ENCODE data around the gene ZNF438. TPM values are rescaled to one million over a fixed set of nuclear protein-coding genes. Genes with fewer than 3 reads are reported as not detected.
A peak's percentile ranks its signal among the peaks of the same experiment; 100 is the strongest.

ZNF438 gene
- total RNA-seq, 1 donor from 2014 or later, result 2.4 TPM

DNA sequence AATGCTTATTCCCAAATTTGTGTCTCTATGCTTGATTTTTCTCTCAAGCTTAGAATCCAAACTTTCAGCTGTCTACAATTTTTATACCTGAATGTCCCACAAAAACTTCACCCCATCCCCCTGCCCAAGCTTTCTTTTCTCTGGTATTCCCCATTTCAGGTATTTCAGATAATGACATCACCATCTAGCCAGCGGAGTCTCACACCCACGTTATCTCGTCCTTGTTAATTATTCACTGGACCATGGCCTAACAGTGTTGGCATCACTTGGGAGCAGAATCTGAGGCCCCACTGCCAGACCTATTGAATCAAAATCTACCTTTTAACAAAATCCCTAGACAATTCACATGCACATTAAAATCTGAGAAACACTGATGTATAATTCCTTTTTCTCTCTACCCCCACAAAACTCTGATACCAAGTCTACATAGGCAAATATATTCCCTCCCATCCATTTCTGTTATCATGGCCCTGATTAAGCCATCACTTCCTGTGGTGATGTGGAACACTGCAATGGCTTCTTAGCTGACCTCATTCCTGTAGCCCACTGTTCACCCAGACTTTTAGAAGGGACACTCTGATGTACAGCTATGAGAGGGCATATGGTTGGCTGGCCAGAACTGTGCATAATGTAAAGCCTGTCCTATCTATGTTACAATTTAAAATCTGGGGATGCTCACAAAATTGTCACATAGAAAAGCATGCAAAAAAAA lies 31.4 kb downstream of the ZNF438 start:
- Mint-ChIP-seq H3K27ac (no peak overlapping the region), H3K4me1 (ENCODE audit: low read depth) (peaks cover 46% of the 10 kb centered on the region)

DNA sequence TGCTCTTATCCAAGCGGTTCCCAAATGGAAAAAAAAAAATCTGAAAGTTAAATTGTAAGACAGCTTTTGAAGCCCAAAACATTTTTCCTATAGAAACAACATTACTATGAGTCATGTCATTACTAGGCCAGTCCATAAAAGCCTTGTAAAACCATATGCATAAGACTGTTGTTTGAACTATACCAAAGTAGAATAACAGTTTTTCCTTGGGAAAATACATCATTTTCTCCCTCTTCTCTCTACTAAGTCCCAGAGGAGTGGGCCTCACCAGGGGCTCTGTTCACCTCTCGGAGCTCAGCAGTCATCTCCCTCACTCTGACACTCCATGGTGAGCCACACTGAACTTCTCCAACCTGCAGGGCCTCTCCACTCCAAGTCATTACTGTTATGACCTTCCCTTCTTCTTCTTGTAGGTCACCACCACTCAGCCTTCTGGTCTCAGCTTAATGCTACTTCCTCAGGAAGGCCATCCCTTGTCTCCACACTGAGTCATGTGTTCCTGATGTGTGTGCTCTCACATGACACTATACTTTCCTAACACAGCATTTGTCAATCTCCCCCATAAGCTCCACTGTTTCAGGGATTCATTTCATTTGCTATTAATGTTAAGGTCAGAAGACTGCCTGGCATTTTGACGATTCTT lies 32.5 kb downstream of the ZNF438 start:
- no peaks in the 10 kb centered on the region for H3K27me3 Mint-ChIP-seq (ENCODE audit: insufficient read depth)
- no peak for DNase-seq (ENCODE audit: low spot score)
- H3K4me3 Mint-ChIP-seq, result peak overlapping the region; percentile 77
- H3K4me1 Mint-ChIP-seq (ENCODE audit: low read depth), result peaks cover 35% of the 10 kb centered on the region
- intact Hi-C loops (cut with micrococcal nuclease), result loop anchor here (1.0 to 2.0 kb wide), 4 partner anchors 8 to 320 kb away; partner anchors contain the start of genes ZEB1 and ZNF438
- peaks cover 24% of the 10 kb centered on the region for H3K9me3 Mint-ChIP-seq
- H3K27ac Mint-ChIP-seq, result peak overlapping the region; percentile 88
- peaks cover 17% of the 10 kb centered on the region for H3K36me3 Mint-ChIP-seq (ENCODE audit: low read depth)

More for the DNA sequence above, 31.4 kb downstream of the ZNF438 start:
- Mint-ChIP-seq H3K36me3 (ENCODE audit: low read depth) (peaks cover 14% of the 10 kb centered on the region), H3K27me3 (ENCODE audit: insufficient read depth) (no peaks in the 10 kb centered on the region), H3K9me3 (peaks cover 17% of the 10 kb centered on the region), H3K4me3 (no peak overlapping the region)
- DNase-seq (ENCODE audit: low spot score), result no peak
- intact Hi-C loops (cut with micrococcal nuclease), result no loop called here

DNA sequence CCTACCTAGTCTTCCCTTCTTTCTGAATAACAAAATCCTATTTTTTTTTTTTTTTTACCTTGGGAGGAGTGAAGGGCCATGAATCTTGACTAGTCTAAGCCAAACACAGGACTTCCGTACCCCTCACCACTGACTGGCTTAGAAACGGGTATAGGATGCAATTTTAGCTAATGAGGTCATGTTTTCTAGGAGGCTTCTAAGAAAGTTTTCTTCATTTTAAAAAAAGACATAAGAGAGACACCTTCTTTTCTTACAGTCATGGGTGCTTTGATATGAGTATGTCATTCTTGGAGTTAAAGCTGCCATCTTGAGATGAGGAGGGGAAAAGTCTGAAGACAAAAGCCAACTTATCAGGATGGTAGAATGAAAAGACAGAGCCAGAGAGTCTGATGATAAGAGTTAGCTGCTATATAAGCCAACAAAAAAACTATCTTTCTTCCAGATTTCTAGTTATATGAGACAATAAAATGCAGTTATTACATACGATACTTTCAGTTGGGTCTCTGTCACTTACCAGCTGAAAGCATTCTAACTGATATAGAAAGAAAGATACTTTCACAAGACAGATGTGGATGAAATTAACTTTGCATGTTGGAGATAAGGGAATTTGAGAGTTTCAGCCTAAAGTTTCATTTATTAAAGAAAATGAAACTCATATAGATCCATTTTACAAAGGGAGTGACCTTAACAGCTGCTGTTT lies 34.0 kb downstream of the ZNF438 start:
- intact Hi-C loops (cut with micrococcal nuclease), result loop anchor here (1.0 to 2.0 kb wide), 3 partner anchors 11 to 321 kb away; partner anchors contain the start of gene ZEB1
- no peak for DNase-seq (ENCODE audit: low spot score)
- peaks cover 28% of the 10 kb centered on the region for H3K9me3 Mint-ChIP-seq

DNA sequence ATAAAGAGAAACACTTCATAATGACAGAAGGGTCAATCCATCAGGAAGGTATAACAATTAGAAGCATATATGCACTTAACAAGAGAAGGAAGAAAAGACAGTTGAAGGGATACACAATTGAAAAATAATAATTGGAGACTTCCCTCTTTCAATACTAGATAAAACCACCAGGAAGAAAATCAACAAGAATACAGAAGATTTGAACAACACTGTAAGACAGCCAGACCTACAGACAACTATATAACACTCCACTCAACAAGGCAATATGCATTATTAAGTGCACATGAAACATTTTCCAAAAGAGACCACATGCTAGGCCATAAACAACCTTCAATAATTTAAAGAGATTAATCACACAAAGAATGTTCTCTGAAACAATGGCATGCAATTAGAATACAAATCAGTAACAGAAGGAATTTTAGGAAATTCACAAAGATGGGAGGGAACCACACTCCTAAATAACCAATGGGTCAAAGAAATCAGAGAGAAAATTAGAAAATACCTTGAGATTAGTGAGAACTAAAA lies 35.1 kb downstream of the ZNF438 start:
- H3K27ac Mint-ChIP-seq, result no peak overlapping the region
- no peaks in the 10 kb centered on the region for H3K27me3 Mint-ChIP-seq (ENCODE audit: insufficient read depth)
- peaks cover 37% of the 10 kb centered on the region for H3K4me1 Mint-ChIP-seq (ENCODE audit: low read depth)
- intact Hi-C loops (cut with micrococcal nuclease), result no loop called here
- peaks cover 30% of the 10 kb centered on the region for H3K9me3 Mint-ChIP-seq
- H3K4me3 Mint-ChIP-seq, result no peak overlapping the region
- H3K36me3 Mint-ChIP-seq (ENCODE audit: low read depth), result peaks cover 22% of the 10 kb centered on the region
- DNase-seq (ENCODE audit: low spot score), result no peak

More for the DNA sequence above, 34.0 kb downstream of the ZNF438 start:
- H3K27ac Mint-ChIP-seq, result peak overlapping the region; percentile 59
- H3K27me3 Mint-ChIP-seq (ENCODE audit: insufficient read depth), result no peaks in the 10 kb centered on the region
- H3K36me3 Mint-ChIP-seq (ENCODE audit: low read depth), result peaks cover 21% of the 10 kb centered on the region
- H3K4me1 Mint-ChIP-seq (ENCODE audit: low read depth), result peaks cover 32% of the 10 kb centered on the region
- peak overlapping the region; percentile 29 for H3K4me3 Mint-ChIP-seq

DNA sequence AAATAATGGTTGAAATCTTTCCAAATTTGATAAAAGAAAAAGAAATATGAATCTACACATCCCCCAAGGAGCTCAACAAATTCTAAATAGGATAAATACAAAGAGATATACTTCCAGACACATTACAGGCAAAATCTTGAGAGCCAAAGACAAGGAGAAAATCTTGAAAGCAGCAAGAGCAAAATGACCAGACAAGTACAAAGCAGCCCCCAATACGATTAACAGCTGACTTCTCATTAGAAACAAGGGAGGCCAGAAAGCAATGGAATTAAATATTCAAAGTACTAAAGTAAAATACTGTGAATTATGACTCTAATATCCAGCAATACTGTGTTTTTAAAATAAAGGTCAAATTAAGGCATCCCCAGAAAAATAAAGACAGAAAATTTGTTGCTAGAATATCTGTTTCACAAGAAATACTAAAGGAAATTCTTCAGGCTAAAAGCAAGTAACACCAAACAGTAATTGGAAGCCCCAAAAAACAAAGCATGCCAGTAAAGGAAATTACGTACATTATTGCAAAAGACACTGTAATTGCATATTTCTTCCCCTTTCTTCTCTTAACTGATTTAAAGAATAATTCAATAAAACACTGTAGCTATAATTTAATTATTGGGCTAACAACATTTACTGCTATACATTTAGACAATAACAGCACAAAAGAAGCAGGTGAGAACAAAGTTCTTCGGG lies 36.4 kb downstream of the ZNF438 start:
- Mint-ChIP-seq H3K4me3 (no peak overlapping the region), H3K27me3 (ENCODE audit: insufficient read depth) (no peaks in the 10 kb centered on the region), H3K27ac (no peak overlapping the region), H3K36me3 (ENCODE audit: low read depth) (peaks cover 19% of the 10 kb centered on the region), H3K9me3 (peaks cover 30% of the 10 kb centered on the region), H3K4me1 (ENCODE audit: low read depth) (peaks cover 33% of the 10 kb centered on the region)
- no peak for DNase-seq (ENCODE audit: low spot score)
- intact Hi-C loops (cut with micrococcal nuclease), result no loop called here

DNA sequence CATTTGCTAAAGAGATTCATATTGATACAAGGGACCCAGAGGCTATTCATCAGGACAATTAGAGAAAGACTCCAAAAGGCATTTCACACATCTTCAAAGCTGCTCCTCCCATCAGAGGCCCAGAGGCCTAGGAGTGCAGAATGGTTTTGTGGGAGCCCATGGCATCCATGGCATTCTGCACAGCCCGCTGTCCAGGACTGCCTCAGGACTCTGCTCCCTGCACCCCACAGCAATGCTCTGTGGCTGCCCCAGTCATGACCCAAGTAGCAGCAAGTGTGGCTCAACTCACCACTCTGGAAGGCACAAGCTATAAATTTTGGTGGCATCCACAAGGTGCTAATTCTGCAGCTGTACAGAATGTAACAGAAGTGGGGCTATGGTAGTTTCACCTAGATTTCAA lies 38.5 kb downstream of the ZNF438 start:
- Mint-ChIP-seq H3K36me3 (ENCODE audit: low read depth) (peaks cover 19% of the 10 kb centered on the region), H3K27me3 (ENCODE audit: insufficient read depth) (no peaks in the 10 kb centered on the region), H3K4me3 (no peak overlapping the region), H3K4me1 (ENCODE audit: low read depth) (peaks cover 18% of the 10 kb centered on the region), H3K27ac (no peak overlapping the region), H3K9me3 (peaks cover 30% of the 10 kb centered on the region)
- DNase-seq (ENCODE audit: low spot score), result no peak
- intact Hi-C loops (cut with micrococcal nuclease), result no loop called here

DNA sequence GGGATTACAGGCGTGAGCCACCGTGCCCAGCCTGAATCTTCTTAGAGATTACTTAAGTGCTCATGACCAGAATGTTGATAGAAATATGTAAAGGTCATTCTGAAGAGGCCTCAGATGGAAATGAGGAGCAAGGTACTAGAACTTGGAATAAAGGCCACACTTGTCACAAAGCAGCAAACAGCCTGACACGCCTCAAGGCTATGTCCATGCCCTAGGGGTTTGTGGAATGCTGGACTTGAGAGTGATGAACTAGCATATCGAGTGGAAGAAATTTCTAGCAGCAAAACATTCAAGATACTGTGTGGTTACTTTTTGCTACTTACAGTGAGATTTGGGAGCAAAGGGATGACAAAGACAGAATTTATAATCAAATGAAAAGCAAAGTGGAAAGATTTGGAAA lies 39.0 kb downstream of the ZNF438 start:
- no peak for DNase-seq (ENCODE audit: low spot score)
- H3K36me3 Mint-ChIP-seq (ENCODE audit: low read depth), result peaks cover 19% of the 10 kb centered on the region
- no peaks in the 10 kb centered on the region for H3K27me3 Mint-ChIP-seq (ENCODE audit: insufficient read depth)
- H3K9me3 Mint-ChIP-seq, result peaks cover 30% of the 10 kb centered on the region
- H3K27ac Mint-ChIP-seq, result no peak overlapping the region
- peaks cover 15% of the 10 kb centered on the region for H3K4me1 Mint-ChIP-seq (ENCODE audit: low read depth)
- no peak overlapping the region for H3K4me3 Mint-ChIP-seq
- intact Hi-C loops (cut with micrococcal nuclease), result no loop called here

DNA sequence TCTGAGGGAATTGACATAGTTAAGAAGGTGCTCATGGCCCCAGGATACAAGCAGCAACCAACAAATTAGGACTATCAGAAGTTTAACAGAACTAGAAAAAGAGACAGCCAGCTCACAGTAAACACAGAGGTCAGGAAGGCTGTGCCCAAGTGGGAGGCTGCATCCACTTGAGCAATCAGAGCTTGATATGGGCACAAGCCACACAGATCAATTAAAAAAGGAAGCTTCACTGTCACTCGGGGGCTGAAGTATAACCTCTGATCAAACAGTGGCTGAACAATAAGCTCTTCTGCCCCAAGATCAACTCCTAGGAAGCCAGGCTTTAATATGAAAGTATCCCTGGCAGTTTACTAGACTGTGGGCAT lies 40.0 kb downstream of the ZNF438 start:
- Mint-ChIP-seq H3K36me3 (ENCODE audit: low read depth) (peaks cover 19% of the 10 kb centered on the region), H3K4me3 (no peak overlapping the region), H3K27me3 (ENCODE audit: insufficient read depth) (no peaks in the 10 kb centered on the region), H3K4me1 (ENCODE audit: low read depth) (peaks cover 12% of the 10 kb centered on the region), H3K27ac (peak overlapping the region; percentile 13), H3K9me3 (peaks cover 26% of the 10 kb centered on the region)
- intact Hi-C loops (cut with micrococcal nuclease), result no loop called here
- DNase-seq (ENCODE audit: low spot score), result no peak

DNA sequence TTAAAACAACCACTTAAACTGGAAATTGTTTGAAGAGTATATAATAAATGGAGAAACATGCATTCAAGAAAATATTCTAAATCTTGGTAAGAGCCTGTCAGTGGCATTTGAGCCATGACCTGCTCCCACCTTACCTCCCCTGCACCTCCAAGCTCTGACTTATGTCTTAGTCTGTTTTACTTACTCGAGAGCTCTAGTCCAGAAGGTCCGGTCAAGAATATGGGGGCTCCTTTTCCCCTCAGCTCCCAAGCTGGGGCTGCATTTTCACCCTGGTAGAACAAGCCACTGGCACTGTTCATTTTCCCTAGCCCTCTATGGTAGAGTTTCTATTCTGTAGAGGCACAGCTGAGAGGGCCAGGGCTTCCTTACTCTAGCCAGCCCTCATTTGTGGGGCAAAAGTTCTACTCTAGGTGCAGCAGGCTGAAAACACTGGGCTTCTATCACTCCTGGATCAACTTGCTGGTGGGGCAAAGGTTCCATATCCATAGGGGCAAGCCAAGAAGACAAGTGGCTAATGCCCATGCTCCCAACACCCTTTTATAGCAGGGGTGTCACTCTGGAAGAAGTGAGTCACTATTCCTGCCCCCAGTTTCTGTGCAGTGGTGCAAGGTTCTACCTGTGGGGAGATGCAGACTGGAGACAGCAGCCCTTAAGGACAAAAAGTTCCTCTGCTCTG lies 40.6 kb downstream of the ZNF438 start:
- H3K36me3 Mint-ChIP-seq (ENCODE audit: low read depth), result peaks cover 19% of the 10 kb centered on the region
- no peak for DNase-seq (ENCODE audit: low spot score)
- intact Hi-C loops (cut with micrococcal nuclease), result no loop called here
- H3K27me3 Mint-ChIP-seq (ENCODE audit: insufficient read depth), result no peaks in the 10 kb centered on the region
- H3K4me3 Mint-ChIP-seq, result no peak overlapping the region
- H3K4me1 Mint-ChIP-seq (ENCODE audit: low read depth), result peaks cover 15% of the 10 kb centered on the region
- H3K9me3 Mint-ChIP-seq, result peaks cover 21% of the 10 kb centered on the region
- H3K27ac Mint-ChIP-seq, result peak overlapping the region; percentile 13

DNA sequence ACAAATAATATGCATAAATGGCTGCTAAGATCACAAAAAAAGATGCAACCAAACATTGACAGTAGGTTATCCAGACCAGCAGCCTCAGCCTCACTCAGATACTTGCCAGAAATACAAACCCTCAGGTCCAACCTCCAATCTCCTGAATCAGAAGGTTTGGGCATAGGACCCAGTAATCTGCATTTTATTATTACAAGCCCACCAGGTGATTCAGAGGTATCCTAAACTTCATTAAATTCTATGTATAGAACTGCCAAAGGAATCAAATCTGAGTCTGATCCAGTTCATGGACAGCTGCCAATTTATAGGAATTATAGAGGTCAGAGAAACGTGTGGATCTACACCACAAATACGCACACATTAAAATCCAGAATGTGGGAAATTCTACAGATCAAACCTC lies 41.3 kb downstream of the ZNF438 start:
- intact Hi-C loops (cut with micrococcal nuclease), result no loop called here
- Mint-ChIP-seq H3K36me3 (ENCODE audit: low read depth) (peaks cover 15% of the 10 kb centered on the region), H3K27ac (no peak overlapping the region), H3K4me1 (ENCODE audit: low read depth) (peaks cover 18% of the 10 kb centered on the region), H3K4me3 (no peak overlapping the region), H3K27me3 (ENCODE audit: insufficient read depth) (no peaks in the 10 kb centered on the region), H3K9me3 (peaks cover 14% of the 10 kb centered on the region)
- DNase-seq (ENCODE audit: low spot score), result no peak

DNA sequence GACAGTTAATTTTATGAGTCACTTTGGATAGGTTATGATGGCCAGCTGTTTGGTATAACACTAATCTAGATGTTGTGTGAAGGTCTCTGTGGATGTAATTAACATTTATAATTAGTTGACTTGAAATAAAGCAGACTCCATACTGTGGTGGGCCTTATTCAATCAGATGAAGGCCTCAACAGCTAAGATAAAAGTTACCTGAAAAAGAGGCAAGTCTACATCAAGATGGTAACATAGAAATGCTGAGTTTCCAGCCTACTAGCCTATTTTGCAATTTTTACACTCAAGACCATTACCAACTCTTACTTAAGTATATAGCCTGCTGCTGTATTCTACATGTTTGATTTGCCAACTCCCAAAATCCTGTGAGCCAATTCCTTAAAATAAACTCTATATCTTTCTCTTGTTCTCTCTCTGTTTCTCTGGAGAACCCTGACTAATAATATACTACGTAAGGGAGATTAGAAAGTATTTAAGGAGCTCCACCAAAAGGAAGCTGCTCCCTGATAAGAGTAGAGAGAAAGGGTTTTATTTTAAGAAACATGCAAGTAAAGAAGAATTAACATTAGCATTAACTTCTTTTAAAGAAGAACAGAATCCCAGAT lies 42.7 kb downstream of the ZNF438 start:
- intact Hi-C loops (cut with micrococcal nuclease), result loop anchor here (5.0 kb wide), 4 partner anchors 113 to 333 kb away; no protein-coding TSS in a partner anchor
- peaks cover 25% of the 10 kb centered on the region for H3K4me1 Mint-ChIP-seq (ENCODE audit: low read depth)
- H3K27me3 Mint-ChIP-seq (ENCODE audit: insufficient read depth), result no peaks in the 10 kb centered on the region
- H3K27ac Mint-ChIP-seq, result no peak overlapping the region
- peaks cover 10% of the 10 kb centered on the region for H3K36me3 Mint-ChIP-seq (ENCODE audit: low read depth)
- H3K9me3 Mint-ChIP-seq, result peaks cover 6% of the 10 kb centered on the region
- DNase-seq (ENCODE audit: low spot score), result no peak
- no peak overlapping the region for H3K4me3 Mint-ChIP-seq

DNA sequence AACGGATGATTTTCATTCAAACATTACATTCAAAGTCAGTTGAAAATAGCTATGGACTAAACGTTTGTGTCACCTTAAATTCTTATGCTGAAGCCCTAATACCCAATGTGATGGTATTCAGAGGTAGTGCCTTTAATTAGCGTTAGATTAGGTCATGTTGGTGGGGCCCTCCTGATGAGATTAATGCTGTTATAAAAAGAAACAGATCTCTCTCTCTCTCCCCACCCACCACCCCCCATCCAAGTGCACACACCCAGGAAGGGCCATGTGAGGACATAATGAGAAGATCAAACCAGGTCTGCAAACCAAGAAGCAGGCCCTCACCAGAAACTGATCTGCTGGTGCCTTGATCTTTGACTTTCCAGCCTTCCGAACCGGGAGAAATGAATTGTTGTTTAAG lies 44.2 kb downstream of the ZNF438 start:
- Mint-ChIP-seq H3K27me3 (ENCODE audit: insufficient read depth) (no peaks in the 10 kb centered on the region), H3K4me1 (ENCODE audit: low read depth) (peaks cover 21% of the 10 kb centered on the region), H3K9me3 (peaks cover 6% of the 10 kb centered on the region), H3K27ac (no peak overlapping the region), H3K36me3 (ENCODE audit: low read depth) (peaks cover 5% of the 10 kb centered on the region), H3K4me3 (no peak overlapping the region)
- intact Hi-C loops (cut with micrococcal nuclease), result loop anchor here (2.0 to 5.0 kb wide), 5 partner anchors 115 to 335 kb away; no protein-coding TSS in a partner anchor
- no peak for DNase-seq (ENCODE audit: low spot score)

All from activated T-helper 1 cell treated with anti-CD3 and anti-CD28 coated beads, Interleukin-12 subunit alpha, Interleukin-12 subunit beta, Interleukin-2, Interleukin-4 antibody, amounts not matched to agents 30 ng/mL and 10 ng/mL and 1 ng/mL, durations not matched to agents 14 hours and 24 hours and 36 hours (primary cell).